ENCODE data around the gene KY.

- TF ChIP-seq CTCF (IDR thresholded peaks at IDR 0.05) (no peak), POLR2A (IDR thresholded peaks at IDR 0.05) (no peak)
Observed at GRCh38 chr3:134564991-134565390, 85.8 kb downstream of the KY start.

All from adrenal gland (tissue), 5 donors.